Hematopoietic multipotent progenitor cell treated with erythropoietin and hydrocortisone succinate and interleukin-3 and kit ligand, for 6 days (in vitro differentiated cells): ENCODE measurements around the gene SMPX.
A peak's percentile ranks its signal among the peaks of the same experiment; 100 is the strongest.

ENCODE experiments used
- DNase-seq: peaks from one replicate; pipeline ENCODE4 v3.0.0-alpha.2; 2015

SMPX gene

GRCh38 chrX:21741869-21742701 lies 15.8 kb downstream of the SMPX start:
- no peak for DNase-seq

GRCh38 chrX:21741364-21741763 lies 16.6 kb downstream of the SMPX start:
- no peak for DNase-seq

GRCh38 chrX:21740329-21741274 lies 17.3 kb downstream of the SMPX start:
- DNase-seq: no peak

GRCh38 chrX:21738950-21739287 lies 19.0 kb downstream of the SMPX start:
- no peak for DNase-seq

GRCh38 chrX:21738210-21738949 lies 19.5 kb downstream of the SMPX start:
- no peak for DNase-seq

GRCh38 chrX:21735768-21736127 lies 22.2 kb downstream of the SMPX start:
- DNase-seq: no peak

- no peak for DNase-seq
Observed at GRCh38 chrX:21735038-21735767, 22.7 kb downstream of the SMPX start.

- no peak for DNase-seq
Observed at GRCh38 chrX:21734175-21734574, 23.7 kb downstream of the SMPX start.

GRCh38 chrX:21733705-21734104 lies 24.2 kb downstream of the SMPX start:
- no peak for DNase-seq

GRCh38 chrX:21730026-21730425 lies 27.9 kb downstream of the SMPX start:
- DNase-seq: no peak

GRCh38 chrX:21728276-21728968 lies 29.5 kb downstream of the SMPX start:
- no peak for DNase-seq

- no peak for DNase-seq
Observed at GRCh38 chrX:21725916-21726315, 32.0 kb downstream of the SMPX start.

GRCh38 chrX:21725496-21725895 lies 32.4 kb downstream of the SMPX start:
- DNase-seq: no peak

- DNase-seq: no peak
Observed at GRCh38 chrX:21723814-21724213, 34.1 kb downstream of the SMPX start.

GRCh38 chrX:21723084-21723483 lies 34.8 kb downstream of the SMPX start:
- peak; percentile 1 for DNase-seq

- no peak for DNase-seq
Observed at GRCh38 chrX:21721195-21721594, 36.7 kb downstream of the SMPX start.

GRCh38 chrX:21718575-21718974 lies 39.3 kb downstream of the SMPX start:
- no peak for DNase-seq

- DNase-seq: no peak
Observed at GRCh38 chrX:21717802-21718201, 40.1 kb downstream of the SMPX start.

- no peak for DNase-seq
Observed at GRCh38 chrX:21715825-21716224, 42.1 kb downstream of the SMPX start.

- no peak for DNase-seq
Observed at GRCh38 chrX:21715337-21715736, 42.6 kb downstream of the SMPX start.

GRCh38 chrX:21711848-21712197 lies 46.1 kb downstream of the SMPX start:
- no peak for DNase-seq
